ENCODE measurements around the gene PPTC7.

DNA sequence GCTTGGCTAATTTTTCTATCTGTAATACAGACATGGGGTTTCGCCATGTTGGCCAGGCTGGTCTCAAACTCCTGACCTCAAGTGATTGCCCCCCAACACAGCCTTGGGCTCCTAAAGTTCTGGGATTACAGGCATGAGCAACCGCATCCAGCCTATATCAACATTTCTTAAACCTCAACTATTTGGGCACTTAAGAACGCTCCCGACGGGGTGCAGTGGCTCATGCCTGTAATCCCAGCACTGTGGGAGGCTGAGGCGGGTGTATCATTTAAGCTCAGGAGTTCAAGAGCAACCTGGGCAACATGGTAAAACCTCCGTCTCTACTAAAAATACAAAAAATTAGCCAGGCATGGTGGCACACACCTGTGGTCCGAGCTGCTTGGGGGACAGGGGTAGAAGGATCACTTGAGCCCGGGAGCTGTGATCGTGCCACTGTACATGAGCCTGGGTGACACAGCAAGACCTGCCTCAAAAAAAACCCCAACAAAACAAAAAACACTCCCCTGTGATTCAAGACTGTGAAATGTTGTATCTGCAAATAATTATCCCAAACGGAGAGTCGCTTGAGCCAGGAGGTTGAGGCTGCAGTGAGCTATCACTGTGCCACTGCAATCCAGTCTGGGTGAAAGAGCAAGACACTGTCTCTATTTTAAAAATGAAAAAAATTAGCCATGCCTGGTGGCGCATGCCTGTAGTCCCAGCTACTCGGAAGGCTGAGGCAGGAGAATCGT, 21.5 kb downstream of the PPTC7 start:
- no peak for TF ChIP-seq GABPA (IDR thresholded peaks at IDR 0.05; ENCODE audit: borderline replicate concordance, insufficient read depth, low read length)
- TF ChIP-seq, protein P1, sequence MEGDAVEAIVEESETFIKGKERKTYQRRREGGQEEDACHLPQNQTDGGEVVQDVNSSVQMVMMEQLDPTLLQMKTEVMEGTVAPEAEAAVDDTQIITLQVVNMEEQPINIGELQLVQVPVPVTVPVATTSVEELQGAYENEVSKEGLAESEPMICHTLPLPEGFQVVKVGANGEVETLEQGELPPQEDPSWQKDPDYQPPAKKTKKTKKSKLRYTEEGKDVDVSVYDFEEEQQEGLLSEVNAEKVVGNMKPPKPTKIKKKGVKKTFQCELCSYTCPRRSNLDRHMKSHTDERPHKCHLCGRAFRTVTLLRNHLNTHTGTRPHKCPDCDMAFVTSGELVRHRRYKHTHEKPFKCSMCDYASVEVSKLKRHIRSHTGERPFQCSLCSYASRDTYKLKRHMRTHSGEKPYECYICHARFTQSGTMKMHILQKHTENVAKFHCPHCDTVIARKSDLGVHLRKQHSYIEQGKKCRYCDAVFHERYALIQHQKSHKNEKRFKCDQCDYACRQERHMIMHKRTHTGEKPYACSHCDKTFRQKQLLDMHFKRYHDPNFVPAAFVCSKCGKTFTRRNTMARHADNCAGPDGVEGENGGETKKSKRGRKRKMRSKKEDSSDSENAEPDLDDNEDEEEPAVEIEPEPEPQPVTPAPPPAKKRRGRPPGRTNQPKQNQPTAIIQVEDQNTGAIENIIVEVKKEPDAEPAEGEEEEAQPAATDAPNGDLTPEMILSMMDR (IDR thresholded peaks at IDR 0.05; ENCODE audit: control extremely low read depth in 1 of 3, insufficient read depth in 1 of 3, low read depth in 1 of 3, low read length in 3 of 3), result no peak
- no peak for TF ChIP-seq POLR2A (IDR thresholded peaks at IDR 0.05; ENCODE audit: control extremely low read depth in 1 of 2, low read depth in 2 of 2, low read length in 2 of 2)
- no peak for TF ChIP-seq NANOG (IDR thresholded peaks at IDR 0.05; ENCODE audit: insufficient read depth, low read depth, low read length, poor library complexity, severe bottlenecking)
